Gastrocnemius medialis (tissue), 4 donors: ENCODE results near the gene UQCC2. TPM values are rescaled to one million over a fixed set of nuclear protein-coding genes. Genes with fewer than 3 reads are reported as not detected.

Source experiments
- ATAC-seq, 2 donors: fragments of 150-250 bp; one replicate each; pipeline ENCODE4 v1.9.1; 2016
- DNase-seq, 2 donors: peaks; one replicate each; pipeline ENCODE4 v3.0.0-alpha.2; 2019
- H3K27ac ChIP-seq, 4 donors: fragments of 200-600 bp; sonication (generic); 1 replicate in 1 of 4; 2 replicates in 3 of 4; pipeline ENCODE4 v1.5.1; 2016 to 2018; ENCODE audit warnings: mild to moderate bottlenecking in 2 of 4, moderate library complexity in 1 of 4
- H3K27me3 ChIP-seq, 3 donors: fragments of 200-600 bp; sonication (generic) in 2 of 3; 1 replicate in 1 of 3; 2 replicates in 2 of 3; pipeline versions ENCODE4 v1.5.1 to v1.6.0; 2016 to 2019; ENCODE audit warnings: mild to moderate bottlenecking in 1 of 3, moderate library complexity in 1 of 3
- H3K36me3 ChIP-seq, 2 donors: fragments of 200-600 bp; sonication (generic) in 1 of 2; one replicate each; pipeline ENCODE4 v1.5.1; 2017 to 2018
- H3K4me1 ChIP-seq, 2 donors: fragments of 200-600 bp; sonication (generic) in 1 of 2; one replicate each; pipeline ENCODE4 v1.5.1; 2016 to 2017; ENCODE audit warnings: mild to moderate bottlenecking in 2 of 2
- H3K4me3 ChIP-seq, 4 donors: fragments of 200-600 bp; sonication (generic) in 3 of 4; 1 replicate in 1 of 4; 2 replicates in 3 of 4; pipeline ENCODE4 v1.5.1; 2016 to 2019; ENCODE audit warnings: mild to moderate bottlenecking in 2 of 4
- H3K9me3 ChIP-seq, 3 donors: fragments of 200-600 bp; sonication (generic) in 2 of 3; 1 replicate in 1 of 3; 2 replicates in 2 of 3; pipeline ENCODE4 v1.5.1; 2016 to 2019
- POLR2A ChIP-seq, 2 donors: fragments of 450-650 bp; IDR thresholded peaks; one replicate each; pipeline ENCODE4 v1.6.1; 2017; ENCODE audit warnings: antibody characterized with exemption in 2 of 2, mild to moderate bottlenecking in 2 of 2, moderate library complexity in 2 of 2
- in situ Hi-C, 4 donors: fragments of 200-750 bp; cut with MboI; loops; one replicate each; pipeline versions ENCODE4 v1.15.0 to v1.8.0; 2017; ENCODE audit warnings: low sequenced_read_pairs in 4 of 4
- intact Hi-C: fragments of 100-400 bp; cut with DNase I; formaldehyde crosslinking; loops from one replicate; pipeline ENCODE4 v1.15.1; 2023; ENCODE audit warnings: low total_unique reads
- total RNA-seq, 4 donors: library from RNA; depleted of rRNA; stranded (reverse); fragments of >200 nt; gene quantifications; one replicate each; pipeline versions ENCODE4 v1.1.0 to v1.2.3, GENCODE V29; 2016
- TF ChIP-seq, protein P1 (sequence below), 5 experiments: fragments of 450-650 bp in 3 of 5; fragments of 200-600 bp in 2 of 5; sonication (generic) in 2 of 5; IDR thresholded peaks in 4 of 5; conservative IDR thresholded peaks in 1 of 5; 1 replicate in 4 of 5; 2 replicates in 1 of 5; pipeline ENCODE4 v1.5.1; 2016 to 2019; ENCODE audit warnings: antibody characterized with exemption in 5 of 5, mild to moderate bottlenecking in 3 of 5, moderate library complexity in 3 of 5

UQCC2 gene
- total RNA-seq, 4 donors from 2014 or later = 50.7 to 101 (median 63.5) TPM

DNA sequence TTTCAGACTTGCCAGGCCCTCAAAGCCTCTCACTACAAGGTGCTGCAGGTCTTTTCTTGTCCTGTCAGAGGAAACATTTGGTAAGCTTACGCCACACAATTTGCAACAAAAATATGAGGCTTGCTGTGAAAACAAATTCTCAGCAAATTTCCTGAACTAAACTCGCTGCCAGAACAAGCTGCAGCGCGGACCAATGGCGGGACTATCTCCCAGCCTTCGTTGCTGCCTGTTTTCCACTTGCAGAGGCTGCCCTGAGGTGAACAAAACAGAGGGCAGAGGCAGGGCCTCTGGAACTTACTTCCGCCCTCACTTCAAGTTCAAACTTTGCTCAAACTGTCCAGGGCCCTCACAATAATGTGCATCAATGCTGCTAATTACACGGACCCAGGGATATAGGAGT, 12.4 kb downstream of the UQCC2 start:
- in situ Hi-C loops (no loop called here), intact Hi-C loops (no loop called here)
- TF ChIP-seq POLR2A (IDR thresholded peaks at IDR 0.05) = no peak
- TF ChIP-seq, protein P1, sequence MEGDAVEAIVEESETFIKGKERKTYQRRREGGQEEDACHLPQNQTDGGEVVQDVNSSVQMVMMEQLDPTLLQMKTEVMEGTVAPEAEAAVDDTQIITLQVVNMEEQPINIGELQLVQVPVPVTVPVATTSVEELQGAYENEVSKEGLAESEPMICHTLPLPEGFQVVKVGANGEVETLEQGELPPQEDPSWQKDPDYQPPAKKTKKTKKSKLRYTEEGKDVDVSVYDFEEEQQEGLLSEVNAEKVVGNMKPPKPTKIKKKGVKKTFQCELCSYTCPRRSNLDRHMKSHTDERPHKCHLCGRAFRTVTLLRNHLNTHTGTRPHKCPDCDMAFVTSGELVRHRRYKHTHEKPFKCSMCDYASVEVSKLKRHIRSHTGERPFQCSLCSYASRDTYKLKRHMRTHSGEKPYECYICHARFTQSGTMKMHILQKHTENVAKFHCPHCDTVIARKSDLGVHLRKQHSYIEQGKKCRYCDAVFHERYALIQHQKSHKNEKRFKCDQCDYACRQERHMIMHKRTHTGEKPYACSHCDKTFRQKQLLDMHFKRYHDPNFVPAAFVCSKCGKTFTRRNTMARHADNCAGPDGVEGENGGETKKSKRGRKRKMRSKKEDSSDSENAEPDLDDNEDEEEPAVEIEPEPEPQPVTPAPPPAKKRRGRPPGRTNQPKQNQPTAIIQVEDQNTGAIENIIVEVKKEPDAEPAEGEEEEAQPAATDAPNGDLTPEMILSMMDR (IDR thresholded peaks at IDR 0.05 in 4 of 5, conservative IDR thresholded peaks at IDR 0.05 in 1 of 5) = no peak
- Histone ChIP-seq H3K4me3 (no peak overlapping the region), H3K27me3 (no peaks in the 10 kb centered on the region), H3K4me1 (peaks cover 35 to 53% of the 10 kb centered on the region in 2 donors), H3K9me3 (no peaks in the 10 kb centered on the region), H3K36me3 (peaks cover 0 to 17% of the 10 kb centered on the region in 2 donors), H3K27ac (peak overlapping the region in 3 of 4 donors; percentile 12 to 54 (median 35))
- DNase-seq (no peak), ATAC-seq (no peak)

DNA sequence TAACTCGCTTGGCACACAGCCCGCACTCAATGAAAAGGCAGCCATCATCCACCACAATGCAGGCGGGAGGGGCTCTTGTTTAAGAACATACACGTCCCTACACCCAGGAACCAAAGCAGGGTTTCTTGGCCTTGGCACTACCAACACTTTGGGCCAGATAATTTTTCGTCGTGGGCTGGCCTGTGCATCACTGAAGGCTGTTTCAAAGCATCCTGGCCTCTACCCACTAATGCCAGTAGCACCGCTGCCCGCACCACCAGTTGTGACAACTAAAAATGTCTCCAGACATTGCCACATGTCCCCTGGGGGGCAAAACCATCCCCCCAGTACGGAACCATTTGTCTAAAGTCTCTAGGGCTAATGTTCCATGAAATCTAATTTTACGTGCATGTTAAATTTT, 13.0 kb downstream of the UQCC2 start:
- in situ Hi-C loops (no loop called here), intact Hi-C loops (no loop called here)
- no peak overlapping the region for H3K4me3 ChIP-seq
- H3K36me3 ChIP-seq = peaks cover 0 to 17% of the 10 kb centered on the region in 2 donors
- H3K9me3 ChIP-seq = no peaks in the 10 kb centered on the region
- H3K27ac ChIP-seq = peak overlapping the region in 1 of 4 donors; percentile 35
- no peak for ATAC-seq
- no peak for DNase-seq
- H3K4me1 ChIP-seq = peaks cover 41 to 60% of the 10 kb centered on the region in 2 donors
- no peaks in the 10 kb centered on the region for H3K27me3 ChIP-seq
- no peak for TF ChIP-seq POLR2A (IDR thresholded peaks at IDR 0.05)
- TF ChIP-seq, protein P1 (IDR thresholded peaks at IDR 0.05 in 4 of 5, conservative IDR thresholded peaks at IDR 0.05 in 1 of 5) = no peak

DNA sequence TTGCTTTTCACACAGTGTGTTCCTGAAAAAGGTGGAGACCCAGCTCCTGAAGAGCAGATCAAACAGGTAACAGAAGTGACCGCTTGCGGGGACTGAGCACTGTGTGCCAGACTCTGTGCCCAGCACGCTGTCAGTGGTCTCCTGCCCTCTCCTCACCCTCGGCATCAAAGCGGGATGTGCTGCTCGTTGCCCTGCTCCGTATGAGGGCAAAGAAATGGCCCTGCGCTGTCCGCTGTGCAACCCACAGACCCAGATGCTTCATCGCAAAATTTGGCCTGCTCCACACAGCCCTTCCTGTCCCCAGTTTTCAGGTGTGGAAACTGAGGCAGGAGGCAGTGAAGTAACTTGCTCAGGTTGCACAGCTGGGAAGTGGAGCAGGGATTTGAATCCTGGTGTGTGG, 13.7 kb downstream of the UQCC2 start:
- no peaks in the 10 kb centered on the region for H3K27me3 ChIP-seq
- TF ChIP-seq, protein P1 (IDR thresholded peaks at IDR 0.05 in 4 of 5, conservative IDR thresholded peaks at IDR 0.05 in 1 of 5) = no peak
- TF ChIP-seq POLR2A (IDR thresholded peaks at IDR 0.05) = no peak
- H3K36me3 ChIP-seq = peaks cover 0 to 17% of the 10 kb centered on the region in 2 donors
- peak overlapping the region in 2 of 4 donors; percentile 25 to 82 for H3K27ac ChIP-seq
- no peak overlapping the region for H3K4me3 ChIP-seq
- in situ Hi-C loops = no loop called here
- H3K4me1 ChIP-seq = peaks cover 48 to 66% of the 10 kb centered on the region in 2 donors
- H3K9me3 ChIP-seq = no peaks in the 10 kb centered on the region
- DNase-seq = no peak
- no peak for ATAC-seq
- intact Hi-C loops = no loop called here

DNA sequence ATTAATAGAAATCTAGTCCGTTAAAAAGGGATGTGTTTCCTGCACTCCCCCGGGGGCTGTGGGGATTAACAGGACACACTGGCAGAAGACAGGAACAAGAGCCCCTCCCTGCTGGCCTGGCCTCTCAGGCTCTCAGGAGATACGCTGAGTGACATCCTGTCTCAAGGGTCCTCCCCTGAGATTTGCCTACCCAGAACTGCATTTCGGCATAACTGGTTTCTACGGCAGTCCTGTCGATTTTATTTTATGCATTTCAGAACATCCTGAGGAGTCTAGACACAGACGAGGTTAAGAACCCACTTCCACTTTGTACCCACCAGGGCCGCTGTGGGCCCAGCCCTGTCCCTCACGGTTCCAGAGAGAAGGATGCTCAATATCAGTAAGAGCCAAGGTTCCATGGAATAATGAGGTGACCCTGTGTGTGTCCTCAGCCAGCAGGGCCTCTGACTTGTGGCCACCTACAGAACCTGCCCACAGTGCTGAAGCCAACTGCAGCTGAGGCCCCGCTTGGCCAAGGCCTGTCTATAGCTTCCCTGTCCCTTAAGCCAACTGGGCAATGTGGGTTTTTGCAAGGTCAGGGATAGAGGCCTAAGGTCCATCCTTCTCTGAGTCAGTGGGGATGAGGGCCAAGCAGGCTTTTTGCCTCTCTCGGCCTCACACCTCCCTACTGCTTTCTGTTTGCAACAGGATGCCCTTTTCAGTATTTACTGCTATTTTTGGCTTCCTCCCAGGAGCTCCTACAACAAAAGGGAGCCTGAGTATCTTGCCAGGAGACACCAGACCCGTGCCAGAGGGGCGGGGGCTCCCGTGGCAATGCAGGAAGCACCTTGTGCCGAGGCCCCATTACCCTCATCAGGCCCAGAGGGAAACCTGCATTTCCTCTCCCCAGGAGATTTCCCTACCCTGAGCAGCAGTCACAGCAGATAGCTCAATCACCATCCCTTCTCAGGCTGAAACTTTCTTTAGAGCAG, 14.7 kb downstream of the UQCC2 start:
- H3K4me1 ChIP-seq = peaks cover 58 to 76% of the 10 kb centered on the region in 2 donors
- ATAC-seq = no peak
- in situ Hi-C loops = no loop called here
- H3K9me3 ChIP-seq = no peaks in the 10 kb centered on the region
- intact Hi-C loops = no loop called here
- peaks cover 0 to 17% of the 10 kb centered on the region in 2 donors for H3K36me3 ChIP-seq
- no peak overlapping the region for H3K4me3 ChIP-seq
- DNase-seq = no peak
- no peaks in the 10 kb centered on the region for H3K27me3 ChIP-seq
- H3K27ac ChIP-seq = peak overlapping the region; percentile 25 to 82 (median 46)
- TF ChIP-seq, protein P1 (IDR thresholded peaks at IDR 0.05 in 4 of 5, conservative IDR thresholded peaks at IDR 0.05 in 1 of 5) = no peak
- TF ChIP-seq POLR2A (IDR thresholded peaks at IDR 0.05) = no peak
